ENCODE measurements around the gene SCART1.
"Not testable (repeated sequence)": the region's sequence is repeated elsewhere in the genome, so short reads cannot be mapped to it uniquely, and the experiment has no call there.

GRCh38 chr10:133441356-133441755 is 12.4 kb upstream of the SCART1 start:
- TF ChIP-seq CTCF (conservative IDR thresholded peaks at IDR 0.05 in 1 of 2, IDR thresholded peaks at IDR 0.05 in 1 of 2; ENCODE audit: low read depth in 1 of 2, low read length in 2 of 2); EZH2 (IDR thresholded peaks at IDR 0.05; ENCODE audit: low read length, missing control alignments): not testable (repeated sequence)

Data from fibroblast of lung (primary cell).